Peyer's patch (tissue), 4 donors: ENCODE results near the gene HIVEP2.

Experiments
- CTCF ChIP-seq, 6 experiments: fragments of 450-650 bp in 4 of 6; fragments of 200-600 bp in 2 of 6; sonication (generic) in 1 of 6; IDR thresholded peaks; one replicate each; pipeline ENCODE4 v1.5.1; 2017 to 2019; ENCODE audit warnings: antibody characterized with exemption in 6 of 6, mild to moderate bottlenecking in 3 of 6, moderate library complexity in 1 of 6
- POLR2A ChIP-seq, 2 donors: fragments of 450-650 bp; IDR thresholded peaks; one replicate each; pipeline ENCODE4 v1.5.1; 2017; ENCODE audit warnings: antibody characterized with exemption in 2 of 2, mild to moderate bottlenecking in 2 of 2, moderate library complexity in 2 of 2

DNA sequence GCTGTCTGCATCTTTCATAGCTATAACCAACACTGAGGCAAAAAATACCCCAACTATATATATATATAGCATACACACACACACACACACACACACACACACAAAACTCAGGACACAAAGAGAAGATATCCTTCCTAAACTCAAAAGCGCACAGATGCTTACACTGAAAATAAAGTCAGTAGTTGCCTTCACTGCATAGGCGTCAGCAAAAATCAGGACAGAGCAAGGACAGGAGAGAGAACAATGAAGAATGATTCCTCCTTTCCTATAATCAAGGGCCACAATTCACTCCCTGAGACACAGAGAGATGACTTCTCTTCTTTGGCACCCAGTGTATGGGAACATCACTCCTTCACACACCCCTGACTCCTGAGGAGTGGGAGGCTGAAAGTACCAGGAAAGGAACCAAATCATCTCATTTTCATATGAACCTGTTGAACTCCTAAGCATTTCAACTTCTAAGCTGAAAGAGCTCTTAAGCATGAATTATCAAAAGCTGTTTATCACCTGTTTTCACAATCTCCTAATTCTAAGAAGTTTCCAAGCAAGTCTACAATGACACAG lies 141.4 kb downstream of the HIVEP2 start:
- no peak for TF ChIP-seq POLR2A (IDR thresholded peaks at IDR 0.05)
- no peak for TF ChIP-seq CTCF (IDR thresholded peaks at IDR 0.05)
